HL-60/S4 treated with phorbol 12-myristate 13-acetate at 8.2 ng/mL for 4 days and 3 days (cell line): Measurements from ENCODE around the gene SF3B4.
"Not testable (repeated sequence)": the region's sequence is repeated elsewhere in the genome, so short reads cannot be mapped to it uniquely, and the experiment has no call there.

Experiments
- in situ Hi-C: fragments of 300-500 bp; cut with MboI; formaldehyde crosslinking; loops from 2 replicates; pipeline ENCODE4 v1.15.0; 2022; ENCODE audit warnings: low sequenced_read_pairs

Gene SF3B4

DNA sequence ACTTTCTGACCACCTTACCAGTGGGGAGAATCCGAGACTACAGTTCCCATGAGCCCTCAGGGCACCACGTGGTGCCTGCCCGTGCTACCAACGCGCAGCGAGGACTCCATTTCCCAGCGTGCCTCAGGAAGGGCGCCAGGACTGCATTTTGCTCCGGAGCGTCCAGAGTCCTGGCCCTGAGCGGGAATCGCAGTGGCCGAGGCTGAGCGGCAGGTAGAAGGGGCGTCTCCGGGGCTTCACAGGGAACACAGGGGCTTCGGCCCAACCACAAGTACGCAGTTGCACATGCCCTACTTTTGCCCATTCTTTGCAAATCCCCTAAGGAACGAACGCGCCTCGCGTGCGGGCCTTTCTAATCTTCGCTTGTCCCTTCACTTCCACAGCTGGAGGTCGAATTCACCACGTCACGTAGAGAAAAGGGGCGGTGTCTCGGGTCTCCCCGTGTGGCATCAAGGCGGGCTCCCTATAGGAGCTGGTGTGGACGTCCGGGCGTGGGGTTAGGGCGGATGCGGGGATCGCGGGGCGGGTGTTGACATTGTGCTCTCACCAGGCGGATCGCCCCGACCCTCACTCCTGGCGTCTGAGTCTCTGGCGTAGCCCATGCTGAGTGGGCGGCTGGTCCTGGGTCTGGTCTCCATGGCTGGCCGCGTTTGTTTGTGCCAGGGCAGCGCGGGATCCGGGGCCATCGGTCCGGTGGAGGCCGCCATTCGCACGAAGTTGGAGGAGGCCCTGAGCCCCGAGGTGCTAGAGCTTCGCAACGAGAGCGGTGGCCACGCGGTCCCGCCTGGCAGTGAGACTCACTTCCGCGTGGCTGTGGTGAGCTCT, 27.9 kb downstream of the SF3B4 start, which contains the start of gene BOLA1:
Gene BOLA1 (plus strand): TSS at position 109 of the 825 bp plus-strand sequence. CDS start 492 bp downstream, at position 601.
- in situ Hi-C loops = no loop called here

DNA sequence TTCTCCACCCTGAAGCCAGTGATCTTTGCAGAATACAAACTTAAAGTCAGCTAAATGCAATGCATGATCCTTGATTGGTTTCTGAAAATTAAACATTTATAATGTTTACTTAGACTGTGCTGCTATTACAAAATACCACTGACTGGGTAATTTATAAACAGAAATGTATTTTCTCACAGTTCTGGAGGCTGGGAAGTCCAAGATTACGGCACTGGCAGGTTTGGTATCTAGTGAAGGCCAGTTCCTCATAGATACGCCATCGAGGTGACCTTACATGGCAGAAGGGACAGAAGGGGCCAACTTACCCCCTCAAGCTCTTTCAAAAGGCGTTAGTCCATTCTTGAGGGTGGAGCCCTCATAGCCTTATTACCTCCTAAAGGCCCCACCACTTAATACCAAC, 31.0 kb downstream of the SF3B4 start:
- in situ Hi-C loops = no loop called here

DNA sequence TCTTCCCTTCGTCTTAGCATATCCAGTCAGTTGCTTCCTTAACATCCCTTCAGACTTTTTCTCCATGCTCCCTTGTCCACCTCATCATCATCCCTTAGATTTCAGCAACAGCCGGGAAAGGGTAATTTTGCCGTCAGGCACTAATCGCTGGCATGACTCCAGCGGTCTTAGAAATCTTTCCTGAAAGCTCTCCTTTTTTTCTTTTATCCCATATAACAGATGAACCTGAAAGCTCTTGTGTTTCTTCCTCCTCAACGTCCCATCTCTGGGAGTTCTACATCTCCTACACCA, 38.7 kb downstream of the SF3B4 start:
- in situ Hi-C loops = no loop called here

DNA sequence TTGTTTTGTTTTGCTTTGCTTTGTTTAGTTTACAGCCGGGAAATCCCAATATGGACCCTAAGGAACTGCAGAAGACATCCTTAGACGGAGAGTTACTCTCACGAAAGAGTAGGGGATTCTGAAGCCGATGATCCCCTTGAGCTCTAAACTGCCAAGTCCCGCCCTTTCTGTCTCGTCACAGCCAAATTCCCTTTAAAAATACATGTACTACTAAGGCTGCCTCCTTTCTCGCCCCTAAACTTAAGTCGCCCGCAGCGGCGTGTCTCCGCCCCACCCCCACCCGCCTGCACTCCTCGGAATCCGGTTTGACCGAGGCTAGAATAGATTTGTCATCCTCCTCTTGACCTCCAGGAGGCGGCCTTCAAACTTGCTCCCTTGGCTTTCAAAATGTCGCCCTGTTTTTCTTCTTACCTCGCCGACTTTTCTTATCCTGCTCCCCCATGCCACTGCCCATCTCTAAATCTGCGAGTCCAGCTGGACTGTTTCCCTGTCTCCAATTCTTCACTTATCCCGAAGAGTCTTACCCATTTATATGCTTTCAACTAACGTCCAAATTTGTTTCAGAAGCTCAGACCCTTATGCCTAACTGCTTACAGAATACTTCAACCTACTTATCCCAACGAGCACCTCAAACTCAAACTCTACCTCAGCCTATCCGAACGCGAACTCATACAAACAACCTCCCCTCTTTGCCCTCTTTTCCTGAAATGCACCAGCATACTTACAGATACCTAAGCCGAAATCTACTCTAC, 39.2 kb downstream of the SF3B4 start:
- in situ Hi-C loops = no loop called here

DNA sequence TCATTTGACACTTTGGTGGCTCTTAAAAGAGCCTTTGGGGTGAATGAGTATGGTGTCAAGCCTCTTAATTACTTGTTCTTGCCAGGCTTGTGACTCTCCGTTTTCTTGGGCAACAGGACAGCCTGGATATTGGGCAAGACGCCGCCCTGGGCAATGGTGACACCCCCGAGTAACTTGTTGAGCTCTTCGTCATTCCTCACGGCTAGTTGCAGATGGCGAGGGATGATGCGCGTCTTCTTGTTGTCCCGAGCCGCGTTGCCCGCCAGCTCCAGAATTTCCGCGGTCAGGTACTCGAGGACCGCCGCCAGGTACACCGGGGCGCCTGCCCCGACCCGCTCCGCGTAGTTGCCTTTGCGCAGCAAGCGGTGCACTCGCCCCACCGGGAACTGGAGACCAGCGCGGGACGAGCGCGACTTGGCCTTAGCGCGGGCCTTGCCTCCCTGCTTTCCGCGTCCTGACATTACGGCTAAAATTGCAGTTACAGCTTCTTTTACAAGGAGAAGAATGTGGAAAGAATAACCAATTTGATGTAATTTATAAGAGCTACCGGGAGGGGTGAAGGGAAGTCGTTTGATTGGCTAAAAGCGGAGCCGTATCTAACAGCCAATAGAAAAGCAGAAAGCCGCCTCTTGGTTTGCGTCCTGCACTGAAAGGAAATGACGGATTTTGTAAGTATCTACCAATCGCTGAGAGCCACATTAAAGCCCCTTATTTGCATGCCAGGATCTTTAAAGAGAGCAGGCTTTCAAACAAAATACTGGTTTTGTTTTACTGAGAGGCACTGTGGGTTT, 40.0 kb downstream of the SF3B4 start:
- in situ Hi-C loops = no loop called here

DNA sequence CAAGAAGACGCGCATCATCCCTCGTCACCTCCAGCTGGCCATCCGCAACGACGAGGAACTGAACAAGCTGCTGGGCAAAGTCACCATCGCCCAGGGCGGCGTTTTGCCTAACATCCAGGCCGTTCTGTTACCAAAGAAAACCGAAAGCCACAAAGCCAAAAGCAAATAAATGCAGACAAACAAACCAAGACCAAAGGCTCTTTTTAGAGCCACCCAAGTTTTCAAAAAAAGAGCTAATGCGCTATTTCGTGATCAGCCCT, 40.5 kb downstream of the SF3B4 start:
- in situ Hi-C loops = not testable (repeated sequence)

DNA sequence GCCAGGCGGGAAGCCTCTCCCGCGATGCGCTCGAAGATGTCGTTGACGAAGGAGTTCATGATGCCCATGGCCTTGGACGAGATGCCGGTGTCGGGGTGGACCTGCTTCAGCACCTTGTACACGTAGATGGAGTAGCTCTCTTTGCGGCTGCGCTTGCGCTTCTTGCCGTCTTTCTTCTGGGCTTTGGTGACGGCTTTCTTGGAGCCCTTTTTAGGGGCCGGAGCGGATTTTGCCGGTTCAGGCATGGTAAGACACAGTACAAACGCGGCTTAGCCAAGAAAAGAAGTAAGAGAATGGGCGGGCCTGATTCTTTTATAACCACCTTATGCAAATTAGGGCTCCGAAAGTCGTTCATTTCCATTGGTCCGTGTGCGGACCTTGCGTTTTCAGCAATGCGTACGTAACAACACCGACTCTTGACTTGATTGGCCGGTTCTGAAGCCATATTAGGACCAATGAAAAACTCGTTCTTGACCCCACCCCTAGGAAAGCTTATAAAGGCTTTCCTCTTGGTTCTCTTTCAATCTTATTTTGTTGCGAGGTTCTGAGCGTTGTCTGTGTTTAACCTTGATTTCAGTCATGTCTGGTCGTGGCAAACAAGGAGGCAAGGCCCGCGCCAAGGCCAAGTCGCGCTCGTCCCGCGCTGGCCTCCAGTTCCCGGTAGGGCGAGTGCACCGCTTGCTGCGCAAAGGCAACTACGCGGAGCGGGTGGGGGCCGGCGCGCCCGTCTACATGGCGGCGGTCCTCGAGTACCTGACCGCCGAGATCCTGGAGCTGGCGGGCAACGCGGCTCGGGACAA, 41.0 kb downstream of the SF3B4 start:
- in situ Hi-C loops = no loop called here

DNA sequence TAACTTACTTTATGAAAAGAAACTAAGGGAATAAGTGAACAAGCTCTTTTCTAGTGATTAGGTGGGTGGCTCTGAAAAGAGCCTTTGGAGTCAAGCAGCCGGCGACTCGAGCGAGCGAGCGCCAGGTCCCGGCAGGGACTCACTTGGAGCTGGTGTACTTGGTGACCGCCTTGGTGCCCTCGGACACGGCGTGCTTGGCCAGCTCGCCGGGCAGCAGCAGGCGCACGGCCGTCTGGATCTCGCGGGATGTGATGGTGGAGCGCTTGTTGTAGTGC, 41.5 kb downstream of the SF3B4 start:
- in situ Hi-C loops = not testable (repeated sequence)

DNA sequence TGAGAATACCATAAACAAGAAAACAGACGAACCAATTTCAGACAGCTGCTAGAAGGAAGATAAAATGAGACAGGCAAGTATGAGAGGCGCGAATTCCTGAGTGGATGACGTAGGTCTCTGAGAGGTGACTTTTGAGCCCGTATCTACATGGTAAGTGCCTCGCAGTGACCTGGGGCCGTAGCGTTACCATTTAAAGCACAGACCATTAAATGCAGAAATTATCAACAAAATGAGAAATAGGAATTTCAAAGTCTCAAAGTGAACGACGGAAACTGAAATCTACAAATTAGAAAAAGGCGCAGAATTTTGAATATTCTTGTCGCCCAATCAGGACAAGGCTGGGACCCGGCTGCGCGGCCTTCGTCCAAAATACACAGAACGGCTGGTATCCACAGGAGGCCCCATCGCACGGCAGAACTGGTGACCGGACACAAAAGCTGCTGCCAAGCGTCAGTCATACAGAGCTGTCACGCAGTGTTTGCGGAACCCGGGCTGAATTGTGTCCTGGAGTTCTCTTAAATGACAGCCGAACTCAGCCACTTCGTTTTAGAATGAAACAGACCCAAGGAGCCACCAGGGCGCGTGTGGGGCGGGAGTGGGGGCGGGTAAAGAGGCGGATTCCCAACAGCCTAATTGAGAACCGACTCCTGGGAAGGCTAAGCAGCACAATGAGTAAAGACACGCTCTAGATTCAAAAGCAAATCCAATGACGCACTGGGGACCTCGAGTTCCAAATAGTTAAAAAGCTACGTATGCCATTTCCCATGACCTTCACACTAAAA, 42.1 kb downstream of the SF3B4 start:
- in situ Hi-C loops = no loop called here

DNA sequence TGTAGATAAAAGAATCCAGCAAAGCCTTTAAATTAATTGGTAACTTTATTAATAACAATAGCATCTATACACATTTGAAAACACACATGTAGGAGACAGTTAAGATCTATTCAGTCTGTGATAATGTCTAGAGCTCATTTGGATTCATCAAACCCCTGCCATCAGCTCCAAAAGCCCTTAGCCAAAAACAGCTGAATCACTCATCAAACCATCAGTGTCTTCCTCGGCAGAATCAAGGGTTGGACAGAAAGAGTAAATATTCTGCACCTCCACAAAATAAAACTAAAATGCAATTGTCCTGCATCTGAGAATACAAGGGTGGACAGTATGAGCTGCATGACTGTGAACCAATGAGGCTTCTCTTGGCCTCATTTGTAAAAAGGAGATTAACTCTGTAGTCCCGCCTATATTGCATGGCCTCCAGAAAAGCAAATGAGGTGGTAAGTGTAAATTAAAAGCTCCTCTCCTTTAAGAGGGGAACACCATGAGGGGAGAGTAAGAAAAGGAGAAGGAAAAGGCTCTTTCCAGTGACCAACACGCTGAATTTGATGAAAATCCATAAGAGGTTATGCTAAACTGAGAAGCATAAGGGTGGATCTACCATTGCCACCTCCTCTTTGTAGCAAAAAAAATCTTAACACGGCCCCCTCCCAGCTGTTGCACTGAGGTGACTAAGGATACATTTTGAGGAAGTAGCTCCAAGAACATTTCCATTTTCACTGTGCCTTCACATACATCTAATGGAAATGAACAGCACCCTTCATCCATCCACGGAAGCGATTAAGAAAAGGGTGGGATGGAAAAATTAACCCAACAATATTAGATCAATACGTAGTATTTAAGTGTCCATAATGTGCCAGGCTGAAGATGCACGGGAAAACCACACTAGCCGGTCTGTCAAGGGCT, 42.9 kb downstream of the SF3B4 start:
- in situ Hi-C loops = no loop called here

DNA sequence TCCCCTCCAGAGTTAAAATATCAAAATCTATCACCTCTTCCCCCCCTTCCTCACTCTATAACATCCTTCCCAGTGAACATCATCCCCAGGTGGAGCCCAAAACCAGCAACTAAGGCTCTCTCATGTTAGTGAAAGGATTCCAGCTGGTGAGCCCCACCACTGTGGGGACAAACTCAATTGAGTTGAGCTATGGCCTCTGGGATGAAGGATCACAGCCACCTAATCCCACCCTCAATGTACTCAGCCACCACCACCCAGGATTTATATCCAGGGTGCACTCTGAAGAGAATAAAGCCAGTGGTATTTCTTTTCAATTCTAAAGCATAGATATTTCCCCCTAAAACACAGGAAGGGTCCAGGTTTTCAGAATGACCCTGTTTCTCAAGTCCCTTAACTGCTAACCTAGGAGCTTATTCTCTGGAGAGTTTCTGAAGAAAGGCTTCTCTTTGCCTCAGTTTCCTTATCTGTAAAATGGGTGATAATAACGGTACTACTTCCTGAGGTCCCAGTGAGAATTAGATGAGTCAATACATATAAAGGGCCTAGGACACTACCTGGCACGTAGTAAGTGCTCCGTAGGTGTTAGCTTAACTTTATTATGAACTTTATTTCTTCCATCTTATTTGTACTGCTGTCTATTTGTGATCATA, 43.9 kb downstream of the SF3B4 start:
- in situ Hi-C loops = no loop called here

DNA sequence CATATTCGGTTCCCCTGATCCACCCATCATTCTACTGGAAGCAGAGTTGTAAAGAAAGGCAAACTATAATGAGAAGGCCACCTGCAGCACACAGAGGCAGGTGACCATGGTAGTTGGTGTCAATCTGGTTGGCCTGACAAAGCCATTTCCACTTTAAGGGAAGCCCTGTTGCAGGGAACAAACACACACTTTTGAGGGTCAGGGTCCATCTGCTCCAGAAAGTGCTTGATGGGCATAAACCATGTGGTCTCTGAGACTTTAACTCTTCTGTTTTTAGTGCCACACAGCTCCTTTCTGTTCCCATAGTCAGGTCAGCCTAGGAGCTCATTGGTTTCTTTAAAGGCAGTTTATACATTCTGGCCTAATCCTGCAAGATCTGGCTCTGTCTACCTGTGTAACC, 45.7 kb downstream of the SF3B4 start:
- in situ Hi-C loops = no loop called here

DNA sequence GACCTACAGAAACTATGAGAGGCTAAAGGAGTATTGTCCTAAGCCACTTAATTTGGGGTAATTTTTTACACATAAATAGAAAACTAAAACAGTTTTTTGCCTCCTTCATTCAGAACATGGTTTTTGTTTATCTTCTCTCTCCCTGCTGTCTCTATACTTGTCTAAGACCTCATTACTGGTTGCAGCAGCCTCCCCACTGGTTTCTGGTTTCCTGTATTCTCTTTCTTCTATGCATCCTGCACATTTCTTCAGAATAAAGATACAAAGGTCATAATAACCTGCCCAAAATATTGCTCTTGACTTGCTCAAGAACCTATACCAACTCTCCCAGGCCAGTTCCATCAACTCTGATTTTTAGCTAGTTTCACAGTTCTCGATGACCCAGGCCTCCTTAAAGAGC, 48.0 kb downstream of the SF3B4 start:
- in situ Hi-C loops = no loop called here

DNA sequence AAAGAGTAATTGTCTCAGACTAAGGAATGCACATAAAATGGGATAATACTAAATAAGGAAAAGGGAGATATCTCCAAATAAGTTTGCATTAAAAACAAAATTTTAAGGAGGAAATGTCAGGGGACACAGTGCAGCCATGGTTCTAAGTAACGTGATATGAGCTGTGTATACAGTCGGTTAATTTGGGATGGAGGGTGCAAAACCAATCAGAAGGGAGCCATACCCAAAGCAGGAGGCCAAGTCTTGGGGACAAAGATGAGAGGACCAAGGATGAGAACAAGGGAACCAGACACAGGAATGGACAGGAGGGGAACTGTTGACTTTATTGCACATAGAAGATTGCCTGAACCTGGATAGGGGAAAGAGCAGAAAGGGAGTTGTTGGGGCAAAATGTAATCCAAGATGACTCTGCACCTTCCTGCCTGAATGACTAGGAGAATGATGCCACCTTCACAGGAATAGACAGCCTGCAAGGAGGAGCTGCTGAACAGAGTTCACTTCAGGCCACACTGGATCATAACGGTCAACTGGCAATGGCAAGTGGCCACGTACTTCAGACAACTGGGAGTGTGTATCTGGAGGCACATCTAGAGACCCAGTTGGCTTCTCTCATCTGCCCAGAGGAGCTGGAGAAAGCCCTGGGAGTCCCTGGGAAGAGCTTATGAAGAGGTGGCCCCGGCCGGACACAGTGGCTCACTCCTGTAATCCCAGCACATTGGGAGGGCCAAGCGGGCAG, 50.2 kb downstream of the SF3B4 start:
- in situ Hi-C loops = no loop called here
